Measurements from ENCODE around the gene OSBPL7.

OSBPL7 gene

DNA sequence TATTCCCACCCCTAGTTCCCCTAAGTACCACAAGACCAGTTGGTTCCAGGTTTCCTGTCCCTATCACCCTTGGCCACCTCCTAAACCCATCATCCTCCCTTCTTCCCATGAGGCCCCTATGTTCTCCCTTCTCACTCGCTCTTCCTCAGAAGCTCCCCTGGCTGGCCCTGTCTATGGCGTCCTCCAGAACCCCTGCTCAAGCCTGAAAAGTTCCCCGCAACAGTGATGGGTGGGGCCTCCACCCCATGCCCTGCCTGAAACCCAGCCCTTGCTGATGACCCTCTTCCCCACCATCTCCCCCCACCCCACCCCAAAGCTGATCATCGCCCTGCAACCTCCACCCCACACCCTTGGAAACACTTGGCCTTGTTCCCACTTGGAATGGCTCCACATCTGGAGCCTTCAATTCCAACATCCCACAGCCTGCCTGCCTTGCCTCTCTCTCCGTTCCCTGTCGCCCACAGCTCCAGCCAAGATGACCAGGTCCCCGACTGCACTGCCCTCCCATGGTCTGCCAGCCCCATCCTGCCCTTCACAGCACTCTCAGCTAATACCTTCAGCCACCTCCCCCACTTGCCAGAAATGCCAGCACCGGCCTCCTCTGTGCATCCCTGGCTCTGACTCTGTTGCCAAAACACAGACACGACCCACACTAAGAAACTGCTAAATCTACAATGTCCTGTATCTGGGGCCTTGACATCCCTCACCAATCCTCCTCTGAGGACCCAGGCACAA lies 10.5 kb downstream of the OSBPL7 start:
- Histone ChIP-seq H3K4me3 (no peak overlapping the region), H3K27ac (peak overlapping the region in 1 of 21 experiments; percentile 24)

DNA sequence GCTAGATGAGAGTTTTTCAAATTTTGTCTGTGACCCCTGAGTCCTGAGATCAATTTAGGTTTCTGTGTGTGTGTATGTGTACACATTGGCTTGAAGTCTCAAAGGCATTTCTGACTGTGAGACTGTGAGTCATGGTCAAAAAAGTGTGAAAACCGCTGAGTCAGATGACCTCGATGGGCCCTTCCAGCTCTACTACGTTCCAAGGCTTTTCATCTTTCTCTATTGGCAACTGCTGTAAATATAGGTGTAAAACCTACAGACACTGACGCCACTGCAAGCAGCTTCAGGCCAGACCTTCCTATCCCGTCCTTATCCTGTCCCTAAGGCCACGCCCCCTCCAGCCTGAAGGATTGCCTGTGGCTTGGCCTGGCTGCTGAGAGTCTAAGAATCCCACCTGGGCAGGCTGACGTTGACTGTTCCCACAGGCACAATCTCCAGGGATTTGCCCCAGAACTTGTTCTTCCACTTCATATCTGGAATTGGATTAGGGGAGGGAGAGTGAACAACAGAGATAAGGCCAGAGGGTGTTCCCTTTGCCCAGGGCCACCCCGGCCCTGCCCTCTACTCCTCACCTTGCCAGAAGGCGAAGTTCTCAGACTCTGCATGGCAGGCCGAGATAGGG lies 11.3 kb downstream of the OSBPL7 start:
- no peak overlapping the region for H3K4me3 ChIP-seq
- H3K27ac ChIP-seq: peak overlapping the region in 2 of 21 experiments; percentile 24 to 55

DNA sequence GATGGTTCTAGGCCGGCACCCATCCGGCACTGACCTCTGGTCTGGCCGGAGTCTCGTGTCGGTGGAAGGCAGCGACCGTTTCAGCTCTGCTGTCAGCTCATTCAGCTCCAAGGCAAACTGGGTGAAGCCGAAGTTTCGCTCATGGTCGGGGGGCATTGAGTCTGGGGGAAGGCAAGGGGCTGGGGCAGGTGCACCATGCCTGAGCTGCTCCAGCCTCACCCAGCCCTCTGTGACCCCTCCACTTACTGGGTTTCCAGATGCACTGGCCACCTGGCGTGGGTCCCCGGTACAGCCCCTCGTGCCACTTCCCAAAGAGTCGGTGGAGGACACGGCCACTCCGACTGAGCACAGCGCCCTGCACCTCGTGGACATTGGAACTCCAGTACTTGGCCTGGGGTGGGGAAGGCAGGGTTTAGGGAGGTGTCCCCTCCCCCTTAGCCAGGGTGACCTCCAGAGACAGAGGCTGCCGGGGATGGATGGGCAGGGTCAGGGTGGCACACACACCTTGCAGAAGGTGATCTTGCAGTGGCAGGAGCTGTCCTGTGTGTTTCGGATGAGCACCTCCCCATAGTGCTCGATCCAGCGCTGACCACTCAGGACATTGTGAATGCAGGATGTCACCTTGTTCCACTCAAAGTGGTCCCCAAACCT lies 12.6 kb downstream of the OSBPL7 start:
- H3K27ac ChIP-seq: no peak overlapping the region
- H3K4me3 ChIP-seq: no peak overlapping the region

DNA sequence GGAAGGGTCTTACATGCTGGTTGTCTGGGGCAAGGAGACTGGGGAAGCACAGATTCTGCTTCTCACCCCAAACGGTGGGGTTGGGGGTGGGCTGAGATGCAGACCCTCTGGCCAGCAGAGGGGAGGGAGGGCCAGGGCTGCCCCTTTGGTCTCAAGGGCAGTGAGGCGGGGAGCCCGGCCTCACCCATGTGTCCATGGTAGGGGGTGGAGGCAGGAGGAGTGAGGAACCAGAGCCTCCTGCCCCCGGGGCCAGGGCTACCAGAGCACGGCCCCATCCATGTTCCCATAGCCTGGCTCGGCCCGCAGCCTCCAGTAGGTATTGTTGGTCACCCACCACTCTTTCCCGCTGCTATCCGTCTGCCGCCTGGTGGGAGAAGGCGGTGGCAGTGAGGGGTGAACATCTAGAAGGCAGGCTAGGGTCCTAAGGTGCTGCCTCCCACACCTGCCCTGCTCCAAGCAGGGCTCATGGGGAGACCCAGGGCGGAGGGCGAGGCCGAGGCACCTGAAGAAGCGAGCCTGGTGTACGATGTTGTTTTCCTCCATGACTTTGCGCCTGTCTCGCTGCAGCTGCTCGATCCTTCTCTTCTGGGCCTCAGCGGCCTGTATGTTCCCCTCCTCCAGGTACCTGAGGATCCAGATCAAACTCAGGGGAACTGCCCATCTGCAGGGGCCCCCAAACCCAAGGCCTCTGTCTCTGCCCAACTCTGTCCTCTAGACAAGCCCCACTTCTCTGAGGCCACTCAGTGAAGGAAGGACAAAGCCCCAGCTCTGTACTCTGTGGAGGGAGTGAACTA lies 13.4 kb downstream of the OSBPL7 start:
- H3K27ac ChIP-seq: no peak overlapping the region
- H3K4me3 ChIP-seq: no peak overlapping the region

DNA sequence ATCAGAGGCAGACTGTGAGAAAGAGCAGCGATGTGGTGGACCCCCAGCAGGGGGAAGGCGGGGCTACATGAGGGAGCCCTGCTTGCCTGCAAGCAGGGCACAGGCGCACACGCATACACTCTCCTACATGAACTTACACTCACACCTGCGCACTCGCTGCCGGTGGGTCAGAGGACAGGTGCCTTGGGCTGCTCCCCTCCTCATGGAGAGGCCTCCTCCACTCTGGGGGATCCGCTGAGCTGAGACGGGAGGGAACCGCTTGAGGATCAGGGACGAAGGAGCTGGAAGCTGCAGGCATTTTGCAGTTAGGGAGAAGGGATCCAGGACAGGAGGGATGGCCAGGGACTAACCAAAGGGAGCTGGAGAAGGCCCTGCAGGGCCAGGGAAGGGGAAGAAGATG lies 14.2 kb downstream of the OSBPL7 start:
- Histone ChIP-seq H3K27ac (no peak overlapping the region), H3K4me3 (no peak overlapping the region)

DNA sequence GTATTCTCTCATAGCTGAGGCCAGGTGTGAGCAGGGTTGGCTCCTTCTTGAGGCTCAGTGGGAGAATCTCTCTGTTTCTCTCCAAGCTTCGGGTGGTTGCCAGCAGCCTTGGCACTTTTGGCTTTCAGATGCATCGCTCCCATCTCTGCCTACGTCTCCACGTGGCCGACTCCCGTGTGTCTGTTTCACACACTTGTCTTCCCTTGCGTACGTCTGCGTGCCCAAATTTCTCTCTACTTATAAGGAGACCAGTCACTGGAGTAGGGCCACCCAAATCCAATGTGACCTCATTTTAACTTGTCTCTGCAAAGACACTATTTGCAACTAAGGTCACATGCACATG lies 14.7 kb downstream of the OSBPL7 start:
- Histone ChIP-seq H3K27ac (no peak overlapping the region), H3K4me3 (no peak overlapping the region)

DNA sequence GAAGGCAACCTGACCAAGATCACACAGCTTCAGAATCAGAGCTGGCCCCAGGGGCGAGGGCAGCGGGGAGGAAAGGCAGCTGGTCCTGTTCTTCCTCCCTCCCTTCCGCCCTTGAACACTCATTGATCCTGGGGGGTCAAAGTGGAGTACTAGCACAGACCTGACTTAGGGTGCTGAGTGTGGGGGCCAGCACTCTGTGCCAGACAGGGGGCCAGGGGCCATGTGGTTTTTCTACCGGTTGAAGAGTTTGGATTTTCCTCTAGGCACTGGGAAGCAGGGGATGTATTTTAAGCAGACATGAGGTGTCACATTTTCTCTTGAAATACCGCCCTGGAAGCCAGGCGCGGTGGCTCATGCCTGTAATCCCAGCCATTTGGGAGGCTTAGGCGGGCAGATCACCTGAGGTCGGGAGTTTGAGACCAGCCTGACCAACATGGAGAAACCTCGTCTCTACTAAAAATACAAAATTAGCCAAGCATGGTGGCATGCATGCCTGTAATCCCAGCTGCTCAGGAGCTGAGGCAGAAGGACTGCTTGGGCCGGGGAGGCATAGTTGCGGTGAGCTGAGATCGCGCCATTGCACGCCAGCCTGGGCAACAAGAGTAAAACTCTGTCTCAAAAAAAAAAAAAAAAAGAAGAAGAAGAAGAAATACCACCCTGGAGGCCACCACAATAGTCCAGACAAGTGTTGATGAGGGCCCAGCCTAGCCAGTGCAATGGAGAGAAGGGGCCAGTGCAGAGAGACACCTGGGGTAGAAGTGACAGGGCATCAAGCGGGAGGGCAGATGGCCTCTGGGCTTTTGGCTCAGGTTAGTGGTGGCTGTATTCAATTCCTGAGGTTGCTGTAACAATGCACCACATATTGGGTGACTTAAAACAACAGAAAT lies 15.3 kb downstream of the OSBPL7 start:
- H3K27ac ChIP-seq: no peak overlapping the region

DNA sequence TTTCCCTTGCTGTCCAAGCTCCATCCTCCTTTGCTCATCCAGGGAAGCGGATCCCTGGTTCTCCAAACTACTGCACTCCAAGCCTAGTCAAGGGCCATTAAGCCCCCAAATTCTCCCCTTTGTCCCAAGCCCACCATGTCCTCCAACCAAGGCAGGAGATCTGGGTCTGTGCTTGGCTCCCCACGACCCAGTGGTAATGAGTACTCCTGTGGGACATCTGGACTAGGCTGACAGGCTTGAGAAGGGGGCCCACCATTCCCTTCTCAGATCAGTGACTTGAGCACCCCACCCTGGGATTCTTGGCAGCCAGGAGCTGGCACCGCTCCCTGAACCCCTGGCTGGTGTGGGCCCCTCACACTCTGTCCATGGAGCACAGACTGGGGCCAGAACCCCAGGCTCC lies 17.1 kb downstream of the OSBPL7 start:
- no peak overlapping the region for H3K4me3 ChIP-seq
- H3K27ac ChIP-seq: no peak overlapping the region

More for the DNA sequence above, 15.3 kb downstream of the OSBPL7 start:
- no peak overlapping the region for H3K4me3 ChIP-seq

DNA sequence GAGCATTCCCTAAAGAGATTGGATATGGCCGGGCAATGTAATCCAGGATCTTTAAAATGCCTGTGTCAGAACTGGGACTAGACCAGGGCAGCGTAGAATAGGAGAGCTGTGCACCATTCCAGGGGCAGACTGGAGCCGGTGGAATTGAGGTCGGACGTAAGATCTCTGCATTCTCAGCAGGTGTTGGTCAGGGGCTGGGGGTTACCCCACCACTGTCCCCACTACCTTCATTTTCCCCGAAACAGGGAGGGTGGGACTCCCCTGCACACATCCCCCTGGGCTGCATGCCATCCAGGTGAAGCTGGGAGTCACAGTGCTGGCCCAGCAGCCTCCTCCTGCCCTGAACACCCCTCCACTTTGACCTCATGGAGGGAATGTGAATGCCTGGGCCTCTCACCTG lies 17.8 kb downstream of the OSBPL7 start:
- Histone ChIP-seq H3K4me3 (no peak overlapping the region), H3K27ac (no peak overlapping the region)

DNA sequence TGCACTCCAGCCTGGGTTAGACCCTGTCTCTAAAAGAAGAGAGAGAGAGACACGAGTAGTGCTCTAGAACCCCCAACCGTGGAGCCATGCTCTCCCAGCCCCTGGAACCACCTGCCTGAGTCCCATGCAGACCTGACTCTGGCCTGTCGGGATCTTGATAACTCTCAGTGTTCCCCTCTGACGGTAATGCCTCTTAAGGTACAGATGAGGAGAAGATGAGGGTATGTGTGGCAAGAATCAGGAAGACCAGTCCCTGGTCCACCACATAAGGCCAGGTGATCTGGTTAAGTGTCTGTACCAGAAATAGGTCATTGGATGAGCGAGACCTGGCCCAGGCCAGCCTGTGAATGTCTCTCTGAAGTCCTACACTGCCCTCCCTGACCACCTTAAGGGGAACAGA lies 18.4 kb downstream of the OSBPL7 start:
- Histone ChIP-seq H3K27ac (no peak overlapping the region), H3K4me3 (no peak overlapping the region)

DNA sequence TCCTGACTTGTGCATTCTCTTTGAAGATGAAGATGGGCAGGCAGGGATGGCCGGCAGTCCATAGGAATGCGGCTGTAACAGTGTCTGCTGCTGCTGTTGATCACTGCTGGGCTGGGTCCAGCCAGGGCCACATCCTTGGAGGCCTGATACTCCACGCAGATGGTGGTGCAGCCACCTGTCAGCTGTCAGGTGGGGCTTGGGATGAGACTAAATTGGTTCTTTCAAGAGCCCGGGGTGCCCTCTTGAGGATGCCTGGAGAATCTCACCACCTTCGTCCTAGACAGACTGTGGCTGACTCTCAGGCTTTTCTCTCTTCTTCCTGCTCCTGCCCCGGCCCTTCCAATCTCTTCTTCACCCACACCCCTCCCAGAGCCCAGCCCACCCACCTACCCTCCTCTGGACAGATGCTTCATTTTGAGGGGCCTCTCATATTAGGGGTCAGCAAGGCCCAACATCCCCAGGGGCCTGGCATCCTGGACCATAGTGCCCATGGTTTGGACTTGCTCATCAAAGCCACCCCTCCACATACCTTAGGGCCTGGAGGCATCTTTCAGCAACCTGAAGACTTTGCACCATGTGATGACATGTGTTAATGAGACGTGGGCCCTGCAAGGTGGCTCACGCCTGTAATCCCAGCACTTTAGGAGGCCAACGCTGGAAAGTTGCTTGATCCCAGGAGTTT lies 19.1 kb downstream of the OSBPL7 start:
- Histone ChIP-seq H3K27ac (no peak overlapping the region), H3K4me3 (no peak overlapping the region)

DNA sequence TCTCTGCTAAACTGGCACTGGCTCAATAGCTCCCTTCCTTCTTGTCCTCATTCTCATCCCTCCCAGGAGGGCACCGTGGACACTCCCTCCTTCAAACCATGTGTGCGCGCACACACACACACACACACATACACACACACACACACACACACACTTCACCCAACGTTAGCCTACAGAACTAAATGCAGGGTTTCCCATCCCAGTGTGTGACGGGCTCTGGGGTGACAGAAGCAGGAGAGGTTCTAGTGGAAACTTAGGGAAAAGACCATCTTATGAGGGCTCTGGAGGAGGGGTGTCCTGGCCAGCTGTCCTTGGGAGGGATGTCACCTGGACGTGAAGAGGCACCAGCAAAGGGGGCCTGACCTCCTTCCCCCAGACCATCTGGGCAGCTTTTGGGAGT lies 19.7 kb downstream of the OSBPL7 start:
- H3K27ac ChIP-seq: no peak overlapping the region

DNA sequence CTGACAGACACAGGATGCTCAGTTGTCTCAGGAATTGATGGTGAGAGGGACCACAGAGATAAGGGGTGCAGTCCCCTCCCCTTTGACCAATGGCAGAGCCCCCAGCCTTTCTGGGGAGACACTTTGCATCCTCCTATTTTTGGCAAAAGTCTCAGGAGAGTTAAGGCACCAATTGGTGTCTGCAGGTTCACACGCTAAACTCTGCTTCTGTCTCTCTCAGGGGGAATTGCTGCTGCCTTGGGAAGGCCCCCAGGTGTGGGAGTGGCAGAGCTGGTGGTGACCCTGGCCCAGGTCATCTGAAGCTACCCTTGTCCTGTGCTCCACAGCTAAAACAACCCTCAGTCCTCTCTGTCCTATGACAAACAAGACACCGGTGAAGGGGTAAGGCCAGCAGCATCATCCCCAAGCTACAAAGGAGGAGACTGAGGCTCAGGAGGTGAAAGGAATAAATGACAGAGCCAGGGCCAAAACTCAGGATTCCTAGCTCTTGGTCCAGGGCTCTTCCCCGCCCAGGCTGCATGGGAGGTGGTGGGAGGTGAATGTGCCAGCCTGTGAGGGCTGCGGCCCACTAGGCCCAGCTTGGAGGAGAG lies 20.3 kb downstream of the OSBPL7 start:
- no peak overlapping the region for H3K27ac ChIP-seq
- no peak overlapping the region for H3K4me3 ChIP-seq

More for the DNA sequence above, 19.7 kb downstream of the OSBPL7 start:
- H3K4me3 ChIP-seq: no peak overlapping the region

DNA sequence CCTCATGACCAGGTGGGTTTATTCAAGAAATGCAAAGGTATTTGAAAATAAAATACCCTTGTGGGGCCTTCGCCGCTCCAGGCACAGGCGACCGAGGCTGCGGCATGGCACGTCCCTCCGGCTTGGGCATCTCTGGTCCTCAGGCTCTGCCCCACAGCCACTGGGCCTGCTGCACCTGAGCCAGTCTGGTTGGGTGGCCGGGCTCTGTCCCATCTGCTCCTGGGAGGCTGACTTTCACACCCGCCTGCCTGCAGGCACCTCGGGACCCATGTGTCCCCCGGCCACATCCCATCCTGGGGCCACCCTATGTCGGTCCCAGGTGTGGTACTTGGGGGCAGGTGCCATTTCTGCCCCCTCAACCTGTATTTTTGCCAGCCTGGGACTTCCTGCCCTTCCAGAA lies 20.9 kb downstream of the OSBPL7 start:
- no peak overlapping the region for H3K4me3 ChIP-seq
- no peak overlapping the region for H3K27ac ChIP-seq

DNA sequence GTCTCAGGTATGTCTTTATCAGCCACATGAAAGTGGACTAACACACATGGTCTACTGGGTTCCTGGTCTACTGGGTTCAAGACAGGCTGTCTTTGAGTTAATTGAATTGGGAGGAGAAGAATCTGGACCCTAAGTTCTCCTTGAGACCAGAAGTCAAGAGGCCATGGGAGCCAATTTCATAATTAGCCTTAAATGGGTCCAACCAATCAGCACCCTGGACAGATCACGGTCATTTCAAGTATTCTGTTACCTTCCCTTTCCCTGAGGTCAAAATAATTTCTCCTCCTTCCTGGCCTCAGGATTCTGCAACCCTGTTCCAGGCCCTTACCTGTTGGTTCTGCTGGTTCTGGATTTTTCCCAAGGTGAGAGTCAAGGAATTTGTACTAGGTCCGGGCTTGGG lies 23.8 kb downstream of the OSBPL7 start:
- no peak overlapping the region for H3K27ac ChIP-seq
- no peak overlapping the region for H3K4me3 ChIP-seq

DNA sequence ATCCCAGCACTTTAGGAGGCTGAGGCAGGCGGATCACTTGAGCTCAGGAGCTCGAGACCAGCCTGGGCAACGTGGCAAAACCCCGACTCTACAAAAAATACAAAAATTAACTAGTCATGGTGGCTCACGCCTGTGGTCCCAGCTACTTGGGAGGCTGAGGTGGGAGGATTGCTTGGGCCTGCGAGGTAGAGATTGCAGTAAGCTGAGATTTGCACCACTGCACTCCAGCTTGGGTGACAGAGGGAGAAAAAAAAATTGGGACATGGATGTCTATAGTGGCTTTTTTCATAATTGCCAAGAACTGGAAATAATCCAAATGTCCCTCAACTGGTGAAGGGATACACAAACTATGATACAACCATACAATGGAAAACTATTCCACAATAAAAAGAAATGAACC lies 28.6 kb downstream of the OSBPL7 start:
- no peak overlapping the region for H3K4me3 ChIP-seq
- H3K27ac ChIP-seq: no peak overlapping the region

DNA sequence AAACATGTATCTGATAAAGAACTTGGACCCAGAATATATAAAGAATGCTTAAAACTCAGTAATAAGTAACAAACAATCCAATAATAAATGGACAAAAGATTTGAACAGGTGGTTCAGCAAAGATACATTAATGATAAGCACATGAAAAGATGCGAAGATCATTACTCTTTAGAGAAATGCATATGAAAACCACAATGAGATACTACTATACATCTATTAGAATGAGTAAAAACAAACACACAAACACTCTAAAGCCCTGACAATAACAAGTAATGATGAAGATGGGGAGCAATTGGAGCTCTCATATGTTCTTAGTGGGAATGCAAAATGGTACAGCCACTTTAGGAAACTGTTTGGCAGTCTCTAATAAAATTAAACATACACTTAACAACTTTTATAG lies 29.1 kb downstream of the OSBPL7 start:
- no peak overlapping the region for H3K4me3 ChIP-seq
- H3K27ac ChIP-seq: no peak overlapping the region

DNA sequence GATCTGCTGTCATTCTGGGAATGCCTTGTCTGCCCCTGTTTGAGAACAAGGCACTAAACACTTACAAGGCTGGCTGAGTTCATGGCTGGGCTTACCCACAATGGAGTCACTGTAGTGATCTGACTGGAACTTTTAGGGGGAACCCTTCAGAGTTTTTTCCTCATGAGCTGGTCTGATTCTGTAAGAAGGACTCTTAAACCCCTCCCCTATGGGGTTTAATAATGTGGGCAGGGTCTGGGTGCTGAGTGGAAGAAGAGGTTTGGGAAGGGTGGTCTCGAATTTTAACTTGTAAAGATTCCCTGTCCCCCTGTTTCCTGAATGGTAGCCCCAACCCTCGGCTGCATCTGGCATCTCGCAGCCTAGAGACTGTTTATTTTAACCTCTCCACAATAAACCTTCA lies 30.6 kb downstream of the OSBPL7 start:
- H3K4me3 ChIP-seq: no peak overlapping the region
- no peak overlapping the region for H3K27ac ChIP-seq
